GM15510 (cell line): Measurements from ENCODE around the gene AGAP5.

ENCODE experiments used
- POLR2A ChIP-seq: IDR thresholded peaks from 3 replicates; pipeline ENCODE4 v1.6.1; 2011; ENCODE audit warnings: borderline replicate concordance; ENCODE audit not compliant: insufficient read length; ENCODE audit errors: extremely low read depth

The AGAP5 gene

DNA sequence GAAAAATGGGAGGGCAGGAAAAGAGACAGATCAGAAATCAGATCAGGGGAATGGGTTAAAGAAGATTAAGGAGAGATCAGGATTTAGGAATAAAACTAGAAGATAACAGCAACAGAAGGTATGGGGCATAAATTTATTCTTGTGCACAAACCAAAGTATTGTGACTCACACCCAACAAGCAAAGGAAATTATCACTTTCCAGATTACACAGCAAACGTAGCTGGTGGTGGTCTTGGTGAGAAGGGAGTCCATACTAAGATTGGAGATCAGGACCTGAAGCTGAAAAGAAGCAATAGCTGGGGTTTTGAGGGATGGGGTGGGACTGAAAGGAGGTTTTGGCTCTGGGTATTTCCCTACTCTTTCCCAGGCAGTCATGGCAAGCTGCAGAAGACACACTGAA lies 53.1 kb downstream of the AGAP5 start:
- TF ChIP-seq POLR2A, result no peak

DNA sequence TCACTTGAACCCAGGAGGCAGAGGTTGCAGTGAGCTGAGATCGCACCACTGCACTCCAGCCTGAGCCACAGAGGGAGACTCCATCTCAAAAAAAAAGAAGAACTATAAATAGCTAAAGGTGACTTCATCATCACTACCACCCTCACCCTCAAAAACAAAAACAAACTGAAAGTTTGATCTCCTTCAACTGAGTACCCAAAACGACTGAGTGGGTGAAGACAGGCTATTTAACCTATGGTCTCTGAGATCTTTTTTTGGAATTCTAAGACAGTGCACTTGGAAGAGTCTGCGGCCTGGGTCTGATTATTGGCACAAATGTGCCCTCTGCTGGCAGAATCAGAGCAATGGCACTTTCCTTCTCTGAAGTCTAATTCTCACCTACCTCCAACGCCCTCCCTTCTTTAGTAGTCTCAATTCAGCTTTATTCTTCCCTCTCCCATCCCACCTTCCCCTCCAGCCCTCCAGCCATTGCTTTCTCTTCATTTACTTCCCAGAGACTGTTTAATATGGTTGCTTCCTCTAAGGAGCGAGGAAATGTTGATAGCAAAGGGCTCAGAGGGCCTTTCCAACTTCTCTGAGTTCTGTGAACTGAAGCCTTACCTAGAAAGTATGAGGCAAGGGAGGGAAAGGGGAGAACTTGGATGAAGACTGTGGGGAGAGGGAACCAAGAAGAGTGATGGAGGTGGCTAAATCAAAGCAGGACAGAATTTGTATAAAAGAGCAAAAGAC lies 53.7 kb downstream of the AGAP5 start:
- TF ChIP-seq POLR2A, result no peak

DNA sequence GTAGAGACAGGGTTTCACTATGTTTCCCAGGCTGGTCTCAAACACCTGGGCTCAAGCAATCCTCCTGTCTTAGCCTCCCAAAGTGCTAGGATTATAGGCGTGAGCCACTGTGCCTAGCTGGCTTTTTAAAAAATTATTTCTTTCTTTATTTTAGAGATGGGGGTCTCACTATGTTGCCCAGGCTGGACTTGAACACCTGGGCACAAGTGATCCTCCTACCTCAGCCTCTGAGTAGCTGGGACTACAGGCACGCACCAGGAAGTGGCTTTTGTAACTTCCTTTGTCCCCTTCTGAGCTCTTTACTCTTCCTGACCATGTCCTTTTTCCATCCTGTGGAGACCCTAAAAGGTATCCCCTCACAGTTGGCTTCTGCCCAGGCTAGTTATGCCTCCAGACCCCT lies 54.5 kb downstream of the AGAP5 start:
- TF ChIP-seq POLR2A, result no peak

DNA sequence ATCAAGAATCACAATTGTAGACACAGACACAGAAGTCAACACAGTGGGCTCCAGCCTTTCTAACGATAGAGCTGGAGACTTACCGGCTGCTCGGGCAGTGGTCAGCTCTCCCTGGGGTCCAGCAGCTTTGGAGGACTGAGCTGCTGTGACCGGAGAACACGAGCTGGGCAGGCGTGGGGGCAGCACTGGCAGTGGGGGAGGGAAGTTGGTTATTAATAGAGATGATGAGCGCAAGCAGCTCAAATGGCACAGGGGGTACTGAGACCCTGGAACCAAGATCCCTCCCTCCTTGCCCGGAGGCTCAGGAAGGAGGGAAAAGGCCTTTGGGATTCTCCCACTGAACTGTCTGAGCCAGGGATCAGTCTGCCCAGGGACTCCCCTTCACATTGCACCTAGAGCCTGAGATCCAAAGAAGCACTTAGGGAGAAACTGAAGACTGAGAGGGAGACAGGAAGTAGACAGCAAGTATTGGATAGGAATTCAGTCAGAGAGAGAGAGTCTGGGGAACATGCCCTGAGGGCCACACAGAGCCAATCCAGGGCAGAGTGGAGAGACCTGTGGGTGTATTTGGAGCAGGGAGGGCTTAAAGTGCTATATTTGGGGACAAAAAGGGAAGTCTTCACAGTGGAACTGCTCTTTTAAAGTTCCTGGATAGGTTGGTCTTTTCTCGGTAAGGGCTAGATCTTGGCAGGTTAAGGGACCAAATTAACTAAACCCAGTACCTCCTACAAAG lies 56.4 kb downstream of the AGAP5 start, which contains the start of gene MYOZ1:
MYOZ1 (minus strand) TSS at position 147 of the 733 bp plus-strand sequence. CDS start 1,457 bp downstream, outside the sequence.
- TF ChIP-seq POLR2A, result no peak

DNA sequence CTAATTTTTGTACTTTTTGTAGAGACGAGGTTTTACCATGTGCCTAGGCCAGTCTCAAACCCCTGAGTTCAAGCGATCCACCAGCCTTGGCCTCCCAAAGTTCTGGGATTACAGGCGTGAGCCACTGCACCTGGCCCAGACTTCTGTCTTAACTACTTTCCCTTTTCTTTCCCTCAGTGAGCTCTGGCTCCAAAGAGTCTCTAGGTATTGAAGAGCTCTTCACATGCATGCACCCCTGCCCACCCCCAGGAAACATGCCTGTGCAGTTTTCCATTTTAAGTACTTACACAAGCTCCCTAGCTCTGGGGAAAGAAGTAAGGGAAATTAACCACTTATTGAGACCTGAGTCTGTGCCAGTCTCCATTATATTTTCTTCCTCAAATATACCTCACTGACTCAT lies 58.6 kb downstream of the AGAP5 start:
- no peak for TF ChIP-seq POLR2A

DNA sequence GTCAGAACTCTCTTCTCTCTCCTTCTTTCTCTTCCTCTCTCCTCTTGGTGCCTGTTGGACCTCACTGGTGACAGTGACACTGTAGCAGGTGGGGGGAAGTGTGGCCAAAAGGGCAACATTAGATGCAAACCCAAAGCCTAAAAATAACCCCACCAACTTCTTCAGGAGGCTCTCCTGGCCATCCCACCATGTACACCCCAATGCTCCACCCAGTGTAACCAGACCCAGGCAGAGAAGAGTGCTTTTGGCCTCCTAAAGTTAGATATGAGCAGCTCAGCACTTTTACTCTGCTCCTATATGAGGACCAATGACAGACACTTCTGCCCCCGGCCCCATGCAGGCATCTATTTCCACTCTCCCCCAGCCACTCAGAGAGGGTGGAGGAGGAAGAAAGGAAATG lies 62.1 kb downstream of the AGAP5 start:
- no peak for TF ChIP-seq POLR2A

DNA sequence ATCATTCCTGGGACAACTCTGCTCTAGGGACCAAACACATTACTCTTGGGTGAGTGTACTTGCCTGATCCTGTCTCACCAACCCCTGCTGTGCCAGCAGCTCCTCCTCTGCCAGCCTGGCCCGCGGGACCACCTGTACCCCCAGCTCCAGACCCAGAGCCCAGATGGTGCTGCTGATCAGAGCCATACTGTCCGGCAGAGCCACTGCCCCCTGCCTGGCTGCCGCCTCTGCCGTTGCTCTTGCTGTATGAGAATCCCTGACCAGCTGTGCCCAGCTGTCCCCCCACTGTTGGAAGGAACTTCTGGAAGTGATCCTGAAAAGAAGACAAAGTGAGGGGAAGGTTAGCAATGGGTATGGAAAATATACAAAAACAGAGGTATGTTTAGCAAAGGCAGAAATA lies 63.5 kb downstream of the AGAP5 start:
- TF ChIP-seq POLR2A, result no peak

DNA sequence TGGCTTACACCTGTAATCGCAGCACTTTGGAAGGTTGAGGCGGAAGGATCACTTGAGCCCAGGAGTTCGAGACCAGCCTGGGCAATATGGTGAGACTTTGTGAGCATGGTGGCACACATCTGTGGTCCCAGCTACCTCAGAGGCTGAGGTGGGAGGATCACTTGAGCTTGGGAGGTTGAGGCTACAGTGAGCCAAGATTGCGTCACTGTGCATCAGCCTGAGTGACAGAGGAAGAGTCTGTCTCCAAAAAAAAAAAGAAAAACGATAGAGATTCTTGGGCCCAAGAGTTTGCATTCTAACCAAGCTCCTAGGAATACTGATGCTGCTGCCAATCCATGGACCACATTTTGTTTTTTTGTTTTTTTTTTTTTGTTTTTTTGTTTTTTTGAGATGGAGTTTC lies 68.7 kb downstream of the AGAP5 start:
- TF ChIP-seq POLR2A, result no peak

DNA sequence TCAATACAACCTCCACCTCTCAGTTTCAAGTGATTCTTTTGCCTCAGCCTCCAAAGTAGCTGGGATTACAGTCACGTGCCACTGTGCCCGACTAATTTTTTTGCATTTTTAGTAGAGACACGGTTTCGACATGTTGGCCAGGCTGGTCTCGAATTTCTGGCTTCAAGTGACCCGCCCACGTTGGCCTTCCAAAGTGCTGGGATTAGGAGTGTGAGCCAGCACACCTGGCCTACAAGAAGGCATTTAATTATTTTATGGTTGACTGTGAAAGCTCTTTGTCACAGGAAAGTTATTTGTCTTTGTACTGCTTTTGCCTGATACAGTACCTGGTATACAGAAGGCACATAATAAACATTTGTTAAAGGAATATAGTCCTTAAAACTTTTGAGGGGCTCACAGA lies 69.5 kb downstream of the AGAP5 start:
- TF ChIP-seq POLR2A, result no peak

DNA sequence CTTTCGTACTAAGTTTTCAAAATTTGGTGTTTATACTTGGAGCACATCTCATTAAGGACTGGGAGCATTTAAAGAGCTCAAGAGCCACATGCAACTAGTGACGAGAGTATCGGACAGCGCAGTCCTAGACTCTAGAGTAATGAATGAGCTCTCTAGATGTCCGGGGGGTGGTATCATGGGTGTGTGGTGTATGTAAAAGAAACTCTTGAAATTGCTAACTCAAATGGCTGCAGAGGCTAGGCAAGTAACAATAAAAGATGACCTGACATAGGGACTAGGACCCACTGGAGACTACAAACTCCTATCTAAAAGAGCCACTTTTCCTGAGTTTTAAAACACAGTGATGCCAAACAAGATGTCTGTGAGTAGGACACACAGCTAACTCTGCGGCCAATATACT lies 70.6 kb downstream of the AGAP5 start:
- no peak for TF ChIP-seq POLR2A

DNA sequence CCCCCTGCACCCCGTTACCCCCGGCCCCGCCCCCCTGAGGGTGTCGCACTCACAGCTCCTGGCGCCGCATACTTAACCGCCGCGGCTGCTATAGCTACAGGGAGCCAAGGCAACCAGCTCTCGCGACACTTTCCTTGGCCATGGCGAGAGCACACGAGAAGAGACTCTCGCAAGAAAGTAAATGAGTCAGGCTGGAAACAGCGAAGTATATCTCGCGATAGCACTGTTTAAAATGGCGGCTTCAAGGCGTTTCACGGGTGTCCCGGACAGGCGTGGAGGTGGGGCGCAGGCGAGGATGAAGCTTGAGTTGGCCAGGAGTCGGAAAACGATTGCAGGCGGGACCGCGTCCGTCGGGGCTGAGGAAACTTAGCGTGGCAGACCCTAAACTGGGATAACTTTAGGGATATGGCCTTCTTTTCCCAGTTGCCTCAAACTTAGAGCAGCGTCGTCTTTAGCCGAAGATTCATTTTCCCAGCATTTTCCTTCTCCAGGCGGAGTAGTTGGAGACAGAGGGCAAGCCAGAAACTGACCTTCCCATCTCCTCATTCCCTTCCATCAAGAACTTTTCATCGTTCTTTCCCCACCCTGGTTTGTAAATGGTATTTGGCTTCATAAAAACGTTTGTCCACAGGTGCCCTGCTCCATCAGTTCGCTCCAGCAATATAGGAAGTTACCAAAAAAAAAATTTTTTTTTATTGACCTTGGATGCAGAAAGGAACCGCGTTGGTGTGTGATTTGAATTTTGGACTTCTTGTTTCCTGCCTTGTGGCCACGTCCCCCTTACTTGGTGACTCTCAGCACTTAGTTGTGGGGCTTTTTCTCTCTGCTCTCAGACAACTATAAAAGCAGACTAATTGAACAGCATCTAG lies 71.8 kb downstream of the AGAP5 start:
- TF ChIP-seq POLR2A, result peak; percentile 85

DNA sequence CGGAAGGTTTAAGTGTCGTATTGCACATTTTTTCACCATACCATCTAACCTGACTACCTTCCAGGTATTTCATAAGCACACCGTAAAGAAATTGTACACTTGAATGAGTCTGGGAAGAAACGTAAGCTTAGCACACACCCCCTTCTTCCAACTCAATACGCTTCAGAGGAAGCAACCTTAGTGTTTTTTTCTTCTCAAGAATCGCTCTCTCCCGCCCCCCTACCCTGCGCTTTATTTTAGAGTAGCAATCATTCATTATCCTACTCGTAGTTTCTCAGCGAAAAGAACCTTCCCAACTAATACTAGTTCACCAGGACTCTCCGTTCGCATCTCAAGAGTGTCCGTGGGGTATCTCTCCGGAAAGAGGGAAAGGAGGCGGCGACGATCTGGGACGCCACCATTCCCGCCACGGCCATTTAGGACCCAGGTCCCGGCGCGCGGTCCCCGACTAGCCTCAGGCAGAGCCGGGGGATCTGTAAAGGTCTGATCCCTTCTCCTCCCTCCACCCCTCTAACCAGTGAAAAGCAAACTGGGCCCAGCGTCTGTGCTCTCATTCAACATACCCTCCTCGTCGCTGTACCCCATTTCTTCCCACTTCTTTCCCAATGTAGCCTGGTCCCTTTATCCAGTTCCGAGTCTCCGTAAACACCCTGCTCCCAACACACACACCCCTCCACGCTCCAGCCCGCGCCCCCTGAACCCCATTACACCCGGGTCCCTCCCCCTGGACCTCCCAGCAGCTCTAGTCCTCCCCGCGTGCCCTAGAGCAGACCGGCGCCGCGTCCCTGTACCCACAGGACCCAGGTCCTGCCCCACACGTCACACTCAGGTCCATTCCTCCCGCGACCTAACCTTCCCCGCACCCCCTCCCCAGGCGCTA lies 72.7 kb downstream of the AGAP5 start:
- no peak for TF ChIP-seq POLR2A
